Measurements from ENCODE around the gene ARPC4. TPM values are rescaled to one million over a fixed set of nuclear protein-coding genes. Genes with fewer than 3 reads are reported as not detected.

Gene ARPC4
- total and polyA plus RNA-seq, 2 donors (not counting 1 experiment from before 2014, with no cell fraction given) = 174 to 307 TPM

DNA sequence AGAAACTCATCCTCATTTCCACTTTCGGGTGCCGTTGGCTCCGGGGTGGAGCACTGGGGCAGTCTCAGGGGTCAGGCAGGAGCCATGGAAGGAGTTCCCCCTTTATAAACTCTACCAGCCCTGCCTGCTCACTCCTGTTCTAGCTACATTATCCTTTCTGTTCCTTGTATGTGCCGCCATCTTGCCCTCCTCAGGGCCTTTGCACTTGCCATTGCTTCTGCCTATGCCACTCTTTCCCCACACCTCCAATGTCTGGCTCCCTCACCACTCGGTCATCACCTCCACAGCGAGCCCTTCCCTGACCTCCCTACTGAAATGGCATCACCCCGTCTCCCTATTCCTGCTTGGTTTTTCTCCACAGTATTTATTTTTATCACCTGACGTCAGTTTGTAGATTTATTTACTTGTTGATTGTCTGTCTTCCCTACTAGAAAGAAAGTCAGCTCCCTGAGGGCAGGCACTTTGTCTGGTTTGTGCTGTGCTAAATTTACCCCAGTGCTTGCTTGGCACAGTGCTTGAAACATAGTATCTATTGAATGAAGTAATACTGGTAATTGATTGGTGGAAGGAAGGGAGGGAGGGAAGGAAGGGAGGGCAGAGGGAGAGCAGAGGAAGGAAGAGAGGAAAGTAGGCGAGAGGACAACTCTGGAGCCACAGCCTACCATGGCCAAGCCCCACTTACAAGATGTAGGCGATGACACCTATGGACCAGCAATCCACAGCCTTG lies 31.9 kb upstream of the ARPC4 start:
- Histone ChIP-seq H4K20me1 (ENCODE audit: control insufficient read depth, extremely low read depth, insufficient read depth, low read length) (no peaks in the 10 kb centered on the region), H3K9ac (ENCODE audit: insufficient read depth, low read length) (no peak overlapping the region), H3K4me2 (ENCODE audit: extremely low read depth, insufficient read depth, low read length) (no peak overlapping the region), H3K9me3 (ENCODE audit: control insufficient read depth, insufficient read depth, low read depth, low read length) (no peaks in the 10 kb centered on the region), H3K27me3 (ENCODE audit: control insufficient read depth, insufficient read depth, low read length) (no peaks in the 10 kb centered on the region), H2AFZ (ENCODE audit: low read length) (no peak overlapping the region), H3K4me1 (ENCODE audit: control insufficient read depth, extremely low read depth, insufficient read depth, low read length) (no peaks in the 10 kb centered on the region), H3K27ac (ENCODE audit: insufficient read depth, low read length) (no peak overlapping the region), H3K36me3 (ENCODE audit: control insufficient read depth, insufficient read depth, low read length) (peaks cover 13% of the 10 kb centered on the region), H3K79me2 (ENCODE audit: control insufficient read depth, insufficient read depth, low read length) (no peaks in the 10 kb centered on the region), H3K4me3 (replicated peaks in 1 of 4; ENCODE audit: control extremely low read depth in 1 of 4, insufficient read depth in 1 of 4, low read depth in 3 of 4, low read length in 4 of 4) (no peak overlapping the region)
- TF ChIP-seq, protein P1, sequence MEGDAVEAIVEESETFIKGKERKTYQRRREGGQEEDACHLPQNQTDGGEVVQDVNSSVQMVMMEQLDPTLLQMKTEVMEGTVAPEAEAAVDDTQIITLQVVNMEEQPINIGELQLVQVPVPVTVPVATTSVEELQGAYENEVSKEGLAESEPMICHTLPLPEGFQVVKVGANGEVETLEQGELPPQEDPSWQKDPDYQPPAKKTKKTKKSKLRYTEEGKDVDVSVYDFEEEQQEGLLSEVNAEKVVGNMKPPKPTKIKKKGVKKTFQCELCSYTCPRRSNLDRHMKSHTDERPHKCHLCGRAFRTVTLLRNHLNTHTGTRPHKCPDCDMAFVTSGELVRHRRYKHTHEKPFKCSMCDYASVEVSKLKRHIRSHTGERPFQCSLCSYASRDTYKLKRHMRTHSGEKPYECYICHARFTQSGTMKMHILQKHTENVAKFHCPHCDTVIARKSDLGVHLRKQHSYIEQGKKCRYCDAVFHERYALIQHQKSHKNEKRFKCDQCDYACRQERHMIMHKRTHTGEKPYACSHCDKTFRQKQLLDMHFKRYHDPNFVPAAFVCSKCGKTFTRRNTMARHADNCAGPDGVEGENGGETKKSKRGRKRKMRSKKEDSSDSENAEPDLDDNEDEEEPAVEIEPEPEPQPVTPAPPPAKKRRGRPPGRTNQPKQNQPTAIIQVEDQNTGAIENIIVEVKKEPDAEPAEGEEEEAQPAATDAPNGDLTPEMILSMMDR (conservative IDR thresholded peaks at IDR 0.05 in 1 of 2, IDR thresholded peaks at IDR 0.05 in 1 of 2; ENCODE audit: low read depth in 1 of 2, low read length in 2 of 2) = no peak
- no peak for TF ChIP-seq EZH2 (IDR thresholded peaks at IDR 0.05; ENCODE audit: low read length, missing control alignments)
- no peak for DNase-seq (ENCODE audit: low read depth in 2 of 2)

DNA sequence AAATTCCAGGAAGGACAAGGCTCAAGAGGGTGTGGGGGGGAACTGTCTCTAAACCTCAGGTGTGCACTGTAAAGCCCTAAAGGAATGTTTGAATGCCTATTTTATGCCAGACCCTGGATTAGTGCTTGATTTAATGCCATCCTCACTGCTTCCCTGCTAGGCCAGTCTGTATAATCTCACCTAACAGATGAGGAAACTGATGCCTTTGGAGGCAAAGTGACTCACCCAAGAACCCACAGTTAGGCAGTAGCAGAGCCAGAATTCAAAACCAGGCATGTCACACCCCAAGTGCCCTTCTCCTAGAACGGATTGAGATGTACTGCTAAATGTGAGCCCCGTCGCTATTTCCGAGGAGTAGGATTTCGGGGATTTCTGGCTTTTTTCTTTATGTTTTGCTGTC lies 31.0 kb upstream of the ARPC4 start:
- Histone ChIP-seq H3K9me3 (ENCODE audit: control insufficient read depth, insufficient read depth, low read depth, low read length) (no peaks in the 10 kb centered on the region), H4K20me1 (ENCODE audit: control insufficient read depth, extremely low read depth, insufficient read depth, low read length) (no peaks in the 10 kb centered on the region), H3K4me3 (replicated peaks in 1 of 4; ENCODE audit: control extremely low read depth in 1 of 4, insufficient read depth in 1 of 4, low read depth in 3 of 4, low read length in 4 of 4) (no peak overlapping the region), H3K36me3 (ENCODE audit: control insufficient read depth, insufficient read depth, low read length) (peaks cover 10% of the 10 kb centered on the region), H3K4me1 (ENCODE audit: control insufficient read depth, extremely low read depth, insufficient read depth, low read length) (no peaks in the 10 kb centered on the region), H3K79me2 (ENCODE audit: control insufficient read depth, insufficient read depth, low read length) (no peaks in the 10 kb centered on the region), H3K27me3 (ENCODE audit: control insufficient read depth, insufficient read depth, low read length) (no peaks in the 10 kb centered on the region), H3K4me2 (ENCODE audit: extremely low read depth, insufficient read depth, low read length) (no peak overlapping the region), H3K9ac (ENCODE audit: insufficient read depth, low read length) (no peak overlapping the region), H2AFZ (ENCODE audit: low read length) (no peak overlapping the region), H3K27ac (ENCODE audit: insufficient read depth, low read length) (no peak overlapping the region)
- DNase-seq (ENCODE audit: low read depth in 2 of 2) = no peak
- TF ChIP-seq, protein P1 (conservative IDR thresholded peaks at IDR 0.05 in 1 of 2, IDR thresholded peaks at IDR 0.05 in 1 of 2; ENCODE audit: low read depth in 1 of 2, low read length in 2 of 2) = no peak
- TF ChIP-seq EZH2 (IDR thresholded peaks at IDR 0.05; ENCODE audit: low read length, missing control alignments) = no peak

DNA sequence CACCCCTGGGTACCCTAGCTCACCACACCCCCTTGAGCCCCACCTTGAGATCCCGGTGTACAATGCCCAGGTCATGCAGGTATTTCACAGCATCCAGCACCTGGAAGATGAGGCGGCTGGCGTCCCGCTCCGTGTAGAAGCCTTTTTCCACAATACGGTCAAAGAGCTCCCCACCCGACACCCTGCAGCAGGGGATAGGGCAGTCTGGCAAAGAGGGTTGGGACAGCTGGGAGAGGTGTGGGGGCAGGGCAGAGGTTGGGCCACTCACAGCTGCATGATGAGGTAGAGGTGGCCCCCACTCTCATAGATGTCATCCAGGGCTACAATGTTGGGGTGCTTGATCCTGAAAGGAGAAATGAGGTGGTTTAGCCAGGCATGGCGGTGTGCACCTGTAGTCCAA lies 30.0 kb upstream of the ARPC4 start:
- Histone ChIP-seq H3K4me1 (ENCODE audit: control insufficient read depth, extremely low read depth, insufficient read depth, low read length) (no peaks in the 10 kb centered on the region), H3K27ac (ENCODE audit: insufficient read depth, low read length) (no peak overlapping the region), H2AFZ (ENCODE audit: low read length) (no peak overlapping the region), H4K20me1 (ENCODE audit: control insufficient read depth, extremely low read depth, insufficient read depth, low read length) (no peaks in the 10 kb centered on the region), H3K9me3 (ENCODE audit: control insufficient read depth, insufficient read depth, low read depth, low read length) (no peaks in the 10 kb centered on the region), H3K79me2 (ENCODE audit: control insufficient read depth, insufficient read depth, low read length) (no peaks in the 10 kb centered on the region), H3K36me3 (ENCODE audit: control insufficient read depth, insufficient read depth, low read length) (peaks cover 2% of the 10 kb centered on the region), H3K27me3 (ENCODE audit: control insufficient read depth, insufficient read depth, low read length) (no peaks in the 10 kb centered on the region), H3K4me2 (ENCODE audit: extremely low read depth, insufficient read depth, low read length) (no peak overlapping the region), H3K4me3 (replicated peaks in 1 of 4; ENCODE audit: control extremely low read depth in 1 of 4, insufficient read depth in 1 of 4, low read depth in 3 of 4, low read length in 4 of 4) (no peak overlapping the region), H3K9ac (ENCODE audit: insufficient read depth, low read length) (no peak overlapping the region)
- TF ChIP-seq, protein P1 (conservative IDR thresholded peaks at IDR 0.05 in 1 of 2, IDR thresholded peaks at IDR 0.05 in 1 of 2; ENCODE audit: low read depth in 1 of 2, low read length in 2 of 2) = no peak
- no peak for TF ChIP-seq EZH2 (IDR thresholded peaks at IDR 0.05; ENCODE audit: low read length, missing control alignments)
- no peak for DNase-seq (ENCODE audit: low read depth in 2 of 2)

Data from fibroblast of lung (primary cell).